Mucosa of descending colon (tissue), 3 donors: Measurements from ENCODE around the gene SFMBT2. TPM values are rescaled to one million over a fixed set of nuclear protein-coding genes. Genes with fewer than 3 reads are reported as not detected.

Experiments used
- ATAC-seq: fragments of 200-7000 bp; cut with Tn5 transposase; one replicate; pipeline ENCODE4 v1.9.1; 2020; ENCODE audit warnings: mild to moderate bottlenecking, moderate library complexity
- DNase-seq, 3 donors: peaks; one replicate each; pipeline ENCODE4 v3.0.0-alpha.2; 2020
- H3K36me3 ChIP-seq: fragments of 200-600 bp; one replicate; pipeline ENCODE4 v1.8.0; 2021; ENCODE audit warnings: low read depth, mild to moderate bottlenecking
- H3K4me1 ChIP-seq: fragments of 200-600 bp; one replicate; pipeline ENCODE4 v1.8.0; 2021; ENCODE audit warnings: low read depth, mild to moderate bottlenecking
- H3K4me3 ChIP-seq: fragments of 200-600 bp; one replicate; pipeline ENCODE4 v1.8.0; 2021; ENCODE audit warnings: mild to moderate bottlenecking
- H3K9me3 ChIP-seq: fragments of 200-600 bp; one replicate; pipeline ENCODE4 v1.8.0; 2021; ENCODE audit warnings: mild to moderate bottlenecking
- intact Hi-C, 2 donors: fragments of 100-400 bp; cut with DNase I in 1 of 2; cut with micrococcal nuclease in 1 of 2; formaldehyde crosslinking; loops; one replicate each; pipeline versions ENCODE4 v1.11.0 to v1.11.1; 2022; cut with DNase I, micrococcal nuclease
- long read RNA-seq, 2 donors: library from polyadenylated mRNA; unstranded; transcript quantifications; one replicate each; pipeline ENCODE4 v2.0.0, GENCODE V29; 2019 to 2021
- total RNA-seq, 3 donors: library from RNA; stranded (reverse); fragmentation: NEBNext Ultra II Directional in 2 of 3; extraction: Animal tissue kit (Norgen Biotek cat#: 25700) in 2 of 3; gene quantifications; one replicate each; pipeline versions ENCODE4 v1.2.1 to v1.2.4, GENCODE V29; 2021 to 2023
- TF ChIP-seq, protein P1 (sequence below): fragments of 200-600 bp; IDR thresholded peaks from one replicate; pipeline ENCODE4 v1.8.0; 2022; ENCODE audit warnings: antibody characterized with exemption, mild to moderate bottlenecking
- donor health status: DM: no; HTN: no; CAD: no; lungs with moderate emphysema.
- donor health status: DM: no; HTN: no; CAD: no.
- donor health status: DM: no; HTN: yes; CAD: no.

SFMBT2 gene
- 1 to 10 TPM; 3.9 to 8.8 (median 5.7) TPM for total RNA-seq
- long read RNA-seq, donor 1, partial matches to known transcripts: 0 of 3 reads
- long read RNA-seq, donor 1, other reads (novel, unspliced or antisense): 3 of 3 reads
- long read RNA-seq, donor 2: 0 reads

DNA sequence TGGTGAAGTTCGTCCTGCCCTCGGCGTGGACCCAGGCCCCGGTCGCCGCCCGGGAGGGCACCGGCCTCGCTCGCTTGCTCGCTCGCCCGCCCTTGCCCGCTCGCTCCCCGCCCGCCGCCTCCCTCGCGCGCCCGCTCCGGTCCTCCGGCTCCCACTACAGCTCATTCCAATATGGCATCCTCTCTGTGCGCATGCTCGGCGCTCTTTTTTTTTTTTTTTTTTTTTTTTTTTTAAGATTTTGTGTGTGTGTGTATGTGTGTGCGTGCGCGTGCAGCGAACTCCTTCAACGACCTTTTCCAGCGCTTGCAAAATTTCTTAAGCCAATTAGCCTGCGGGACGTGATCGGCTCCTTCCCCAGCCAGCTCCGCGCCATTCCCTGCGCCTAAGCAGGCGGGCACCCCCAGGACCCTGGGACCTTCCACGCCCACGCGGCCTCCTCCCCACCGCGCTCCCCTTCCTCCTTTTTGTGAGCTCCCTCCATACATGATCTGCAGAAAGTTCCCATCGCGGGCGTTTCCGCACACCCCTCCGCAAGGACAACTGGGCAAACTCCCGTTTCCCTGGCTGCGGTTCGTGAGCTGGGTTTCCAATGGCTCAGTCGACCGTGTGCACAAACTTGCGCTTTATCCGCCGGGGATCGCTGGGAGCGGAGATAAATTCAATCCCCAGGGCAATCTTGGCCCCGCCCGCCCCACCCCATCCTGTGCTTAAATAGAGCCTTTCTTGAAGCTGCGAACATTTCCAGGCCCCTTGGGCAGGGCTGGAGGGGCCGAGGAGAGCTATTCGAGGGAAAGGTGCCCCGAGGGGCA, at the start of gene SFMBT2:
TSS of gene SFMBT2 (minus strand) at position 173 of the 809 bp plus-strand sequence. CDS start 29,136 bp downstream, outside the sequence.
- H3K4me3 ChIP-seq: peak within 1 kb of the TSS; percentile 32
- DNase-seq: peak; percentile 43 to 68 (median 62)
- intact Hi-C loops: loop anchor here in 1 of 2 donors (10.0 kb wide), 1 partner anchor 146 kb away; no protein-coding TSS in a partner anchor
- H3K36me3 ChIP-seq: no peaks in the 10 kb centered on the region
- ATAC-seq: peak; percentile 62
- H3K4me1 ChIP-seq: peaks cover 3% of the 10 kb centered on the region
- no peaks in the 10 kb centered on the region for H3K9me3 ChIP-seq
- TF ChIP-seq, protein P1, sequence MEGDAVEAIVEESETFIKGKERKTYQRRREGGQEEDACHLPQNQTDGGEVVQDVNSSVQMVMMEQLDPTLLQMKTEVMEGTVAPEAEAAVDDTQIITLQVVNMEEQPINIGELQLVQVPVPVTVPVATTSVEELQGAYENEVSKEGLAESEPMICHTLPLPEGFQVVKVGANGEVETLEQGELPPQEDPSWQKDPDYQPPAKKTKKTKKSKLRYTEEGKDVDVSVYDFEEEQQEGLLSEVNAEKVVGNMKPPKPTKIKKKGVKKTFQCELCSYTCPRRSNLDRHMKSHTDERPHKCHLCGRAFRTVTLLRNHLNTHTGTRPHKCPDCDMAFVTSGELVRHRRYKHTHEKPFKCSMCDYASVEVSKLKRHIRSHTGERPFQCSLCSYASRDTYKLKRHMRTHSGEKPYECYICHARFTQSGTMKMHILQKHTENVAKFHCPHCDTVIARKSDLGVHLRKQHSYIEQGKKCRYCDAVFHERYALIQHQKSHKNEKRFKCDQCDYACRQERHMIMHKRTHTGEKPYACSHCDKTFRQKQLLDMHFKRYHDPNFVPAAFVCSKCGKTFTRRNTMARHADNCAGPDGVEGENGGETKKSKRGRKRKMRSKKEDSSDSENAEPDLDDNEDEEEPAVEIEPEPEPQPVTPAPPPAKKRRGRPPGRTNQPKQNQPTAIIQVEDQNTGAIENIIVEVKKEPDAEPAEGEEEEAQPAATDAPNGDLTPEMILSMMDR: no peak

DNA sequence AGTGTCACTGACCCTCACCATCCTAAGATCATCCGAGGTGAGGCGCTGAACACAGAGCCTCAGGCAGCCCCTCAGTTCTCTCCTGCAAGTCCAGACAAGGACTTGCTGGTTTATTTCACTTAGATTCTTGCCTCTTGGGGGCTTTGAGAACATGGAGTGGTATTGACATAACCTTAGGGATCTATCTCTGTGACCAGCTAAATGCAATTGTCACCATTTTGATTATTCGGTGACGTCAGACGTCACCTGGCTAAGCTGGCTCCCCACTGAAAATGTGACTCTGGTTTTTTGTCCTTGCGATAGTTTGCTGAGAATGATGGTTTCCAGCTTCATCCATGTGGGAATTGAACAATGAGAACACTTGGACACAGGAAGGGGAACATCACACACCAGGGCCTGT, 49.2 kb upstream of the SFMBT2 start:
- H3K4me3 ChIP-seq: no peak overlapping the region
- H3K9me3 ChIP-seq: no peaks in the 10 kb centered on the region
- intact Hi-C loops: no loop called here
- H3K4me1 ChIP-seq: no peaks in the 10 kb centered on the region
- H3K36me3 ChIP-seq: no peaks in the 10 kb centered on the region
- TF ChIP-seq, protein P1: no peak
- no peak for ATAC-seq
- DNase-seq: no peak

DNA sequence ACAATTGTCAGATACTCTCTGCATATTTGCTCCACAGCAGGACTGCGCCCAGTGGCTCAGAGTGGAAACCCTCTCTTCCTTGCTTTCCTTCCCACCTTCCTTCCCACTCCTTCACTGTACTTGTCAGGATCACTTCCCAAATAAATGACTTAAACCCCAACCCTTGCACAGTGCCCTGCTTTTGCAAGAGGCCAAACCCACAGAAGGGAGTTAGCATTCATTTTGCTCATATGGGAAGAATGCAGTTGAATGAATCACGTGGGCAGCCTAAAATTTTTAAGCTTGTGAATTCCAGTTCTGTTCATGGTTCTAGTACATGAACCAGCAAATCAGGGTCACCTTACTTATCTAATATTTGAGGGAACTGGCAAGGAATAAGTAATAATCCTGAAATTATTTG, 47.7 kb upstream of the SFMBT2 start:
- DNase-seq: no peak
- Histone ChIP-seq H3K4me1 (no peaks in the 10 kb centered on the region), H3K9me3 (no peaks in the 10 kb centered on the region), H3K4me3 (no peak overlapping the region), H3K36me3 (no peaks in the 10 kb centered on the region)
- TF ChIP-seq, protein P1: no peak
- ATAC-seq: no peak
- intact Hi-C loops: no loop called here

DNA sequence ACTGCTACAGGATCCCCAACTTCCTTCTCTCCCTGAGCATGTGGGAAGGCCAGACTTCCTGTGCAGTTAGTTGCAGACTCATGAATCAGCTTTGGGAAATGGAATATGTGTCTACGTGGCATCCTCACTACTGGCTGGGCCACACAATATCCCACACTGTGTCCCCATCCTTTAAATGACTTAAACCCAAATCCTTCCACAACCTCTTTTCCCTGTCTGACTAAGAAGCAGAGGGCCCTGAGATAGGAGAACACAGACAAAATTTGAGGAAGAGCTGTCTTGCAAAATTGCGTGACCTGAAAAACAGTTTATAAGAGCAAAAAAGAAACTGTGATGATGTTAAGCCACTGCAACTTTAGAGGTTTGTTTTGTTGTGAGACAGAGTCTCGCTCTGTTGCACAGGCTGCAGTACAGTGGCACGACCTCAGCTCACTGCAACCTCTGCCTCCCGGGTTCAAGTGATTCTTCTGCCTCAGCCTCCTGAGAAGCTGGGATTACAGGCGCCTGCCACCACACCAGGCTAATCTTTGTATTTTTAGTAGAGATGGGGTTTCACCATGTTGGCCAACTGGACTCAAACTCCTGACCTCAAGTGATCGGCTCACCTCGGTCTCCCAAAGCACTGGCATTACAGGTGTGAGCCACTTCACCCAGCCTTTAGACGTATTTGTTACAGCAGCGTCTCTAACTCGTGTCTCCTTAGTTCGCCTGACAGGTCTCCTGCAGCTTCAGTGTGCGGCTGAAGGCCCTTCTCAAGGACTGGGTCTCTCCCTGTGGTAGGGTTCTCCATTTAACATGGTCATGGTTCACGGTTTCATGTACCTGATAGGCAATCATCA, 46.9 kb upstream of the SFMBT2 start:
- no peak for DNase-seq
- no peaks in the 10 kb centered on the region for H3K4me1 ChIP-seq
- no peaks in the 10 kb centered on the region for H3K36me3 ChIP-seq
- TF ChIP-seq, protein P1: no peak
- intact Hi-C loops: no loop called here
- no peaks in the 10 kb centered on the region for H3K9me3 ChIP-seq
- peak; percentile 39 for ATAC-seq
- H3K4me3 ChIP-seq: no peak overlapping the region

DNA sequence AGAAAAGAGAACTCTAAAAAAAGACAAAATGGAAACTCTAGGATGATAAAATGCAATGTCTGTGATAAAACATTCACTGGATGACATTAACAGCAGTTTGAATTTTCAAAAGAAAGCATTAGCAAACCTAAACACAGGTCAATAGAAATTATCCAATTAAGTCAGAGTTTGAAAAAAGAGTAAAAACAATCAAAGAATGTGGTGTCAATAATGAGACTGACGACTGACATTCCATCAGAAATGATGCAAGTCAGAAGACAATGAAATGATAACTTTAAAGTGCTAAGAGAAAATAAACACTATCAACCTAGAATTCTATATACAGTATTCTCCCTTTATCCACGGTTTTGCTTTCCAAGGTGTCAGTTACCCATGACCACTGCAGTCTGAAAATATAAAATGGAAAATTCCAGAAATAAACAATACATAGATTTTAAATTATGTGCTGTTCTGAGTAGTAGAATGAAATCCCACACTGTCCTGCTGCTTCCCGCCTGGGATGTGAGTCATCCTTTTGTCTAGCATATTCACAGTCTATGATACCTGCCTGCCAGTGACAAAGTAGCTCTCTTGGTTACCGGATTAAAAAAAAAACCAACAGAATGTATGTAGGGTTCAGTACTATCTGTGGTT, 38.3 kb upstream of the SFMBT2 start:
- TF ChIP-seq, protein P1: no peak

More for the DNA sequence above, 38.3 kb upstream of the SFMBT2 start:
- intact Hi-C loops: no loop called here
- no peak for ATAC-seq
- Histone ChIP-seq H3K4me1 (no peaks in the 10 kb centered on the region), H3K36me3 (no peaks in the 10 kb centered on the region), H3K4me3 (no peak overlapping the region), H3K9me3 (peaks cover 15% of the 10 kb centered on the region)
- no peak for DNase-seq
